Sciatic nerve (tissue), 1 donor: ENCODE data around the gene DNAJC4. TPM values are rescaled to one million over a fixed set of nuclear protein-coding genes. Genes with fewer than 3 reads are reported as not detected.

Experiments used
- total RNA-seq: library from RNA; stranded (reverse); fragmentation: NEBNext Ultra II Directional; extraction: Animal tissue kit (Norgen Biotek cat#: 25700); gene quantifications from one replicate; pipeline ENCODE4 v1.2.1, GENCODE V29; 2021
- donor health status: DM: no; HTN: no; CAD: no.

Gene DNAJC4
- total RNA-seq, 1 donor from 2014 or later = 30.4 TPM

Other genes with a start within 250 kb of the DNAJC4 start
- 38.7 TPM for gene OTUB1, start 244.1 kb upstream of the DNAJC4 start, total RNA-seq
- 3.5 TPM for gene FLRT1, start 194.6 kb upstream of the DNAJC4 start, total RNA-seq
- 20.6 TPM for gene MACROD1, start 64.4 kb upstream of the DNAJC4 start, total RNA-seq
- 87.6 TPM for gene STIP1, start 44.4 kb upstream of the DNAJC4 start, total RNA-seq
- gene FERMT3, start 23.8 kb upstream of the DNAJC4 start, total RNA-seq = 20.7 TPM
- gene TRPT1, start 4.4 kb upstream of the DNAJC4 start, total RNA-seq = 20.6 TPM
- gene NUDT22, start 4.3 kb upstream of the DNAJC4 start, total RNA-seq = 28.0 TPM
- 134 TPM for gene VEGFB, start 4.0 kb downstream of the DNAJC4 start, total RNA-seq
- gene FKBP2, start 10.5 kb downstream of the DNAJC4 start, total RNA-seq = 56.2 TPM
- 48.8 TPM for gene PPP1R14B, start 16.4 kb downstream of the DNAJC4 start, total RNA-seq
- 23.6 TPM for gene PLCB3, start 21.0 kb downstream of the DNAJC4 start, total RNA-seq
- 47.4 TPM for gene BAD, start 54.1 kb downstream of the DNAJC4 start, total RNA-seq
- gene GPR137, start 55.3 kb downstream of the DNAJC4 start, total RNA-seq = 34.4 TPM
- not detected for gene KCNK4, start 60.8 kb downstream of the DNAJC4 start, total RNA-seq
- gene CATSPERZ, start 69.8 kb downstream of the DNAJC4 start, total RNA-seq = not detected
- gene ESRRA, start 75.0 kb downstream of the DNAJC4 start, total RNA-seq = 17.4 TPM
- gene TRMT112, start 87.0 kb downstream of the DNAJC4 start, total RNA-seq = 149 TPM
- gene PRDX5, start 87.6 kb downstream of the DNAJC4 start, total RNA-seq = 143 TPM
- gene CCDC88B, start 109.7 kb downstream of the DNAJC4 start, total RNA-seq = 12.9 TPM
- 23.8 TPM for gene RPS6KA4, start 128.6 kb downstream of the DNAJC4 start, total RNA-seq